NCI-H1436 treated with DMSO at 0.1 percent for 48 hours (cell line): ENCODE results near the gene PTPRG.

Source experiments
- DNase-seq: peaks from one replicate; lab custom pipeline; 2025; lab: John Stamatoyannopoulos, UW

Gene PTPRG

GRCh38 chr3:61899700-61900462, 338.5 kb downstream of the PTPRG start:
- DNase-seq: no peak

DNA sequence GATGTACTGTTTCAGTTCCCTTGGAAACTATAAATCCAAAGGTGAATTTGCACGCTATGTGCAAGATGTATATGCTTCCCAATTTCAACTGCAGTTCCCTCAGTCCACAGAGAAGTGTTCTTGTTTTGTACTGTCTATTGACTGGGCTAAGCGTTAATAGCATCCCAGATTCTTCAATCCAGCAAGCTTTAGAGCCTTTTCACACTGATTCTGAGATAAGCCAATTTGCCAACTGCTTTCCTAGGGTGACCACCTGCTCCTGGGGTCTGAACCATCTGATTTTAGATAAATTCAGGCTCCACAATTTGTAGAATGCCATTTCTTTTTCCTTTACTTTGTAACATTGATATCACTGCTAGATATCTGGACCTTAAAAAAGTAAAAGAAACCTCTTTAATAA, 340.1 kb downstream of the PTPRG start:
- no peak for DNase-seq

DNA sequence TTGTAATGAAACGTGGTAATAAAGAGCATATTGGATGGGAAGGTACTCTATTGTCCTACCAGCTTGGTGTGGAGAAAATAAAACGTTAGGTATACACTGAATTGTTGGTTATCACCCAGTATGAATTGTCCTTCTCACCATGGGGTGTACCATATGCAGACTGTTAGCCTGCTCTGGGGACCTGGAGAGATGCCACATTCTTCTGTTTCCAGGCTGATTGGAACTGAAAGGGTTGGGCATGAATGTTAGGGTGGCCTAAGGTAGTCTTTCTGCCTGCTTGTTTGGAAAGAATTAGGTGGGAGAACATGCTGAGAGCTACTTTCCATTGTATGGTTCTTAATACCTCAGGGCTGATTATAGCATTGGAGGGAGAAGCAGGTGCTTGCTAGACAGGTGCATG, 340.6 kb downstream of the PTPRG start:
- no peak for DNase-seq

DNA sequence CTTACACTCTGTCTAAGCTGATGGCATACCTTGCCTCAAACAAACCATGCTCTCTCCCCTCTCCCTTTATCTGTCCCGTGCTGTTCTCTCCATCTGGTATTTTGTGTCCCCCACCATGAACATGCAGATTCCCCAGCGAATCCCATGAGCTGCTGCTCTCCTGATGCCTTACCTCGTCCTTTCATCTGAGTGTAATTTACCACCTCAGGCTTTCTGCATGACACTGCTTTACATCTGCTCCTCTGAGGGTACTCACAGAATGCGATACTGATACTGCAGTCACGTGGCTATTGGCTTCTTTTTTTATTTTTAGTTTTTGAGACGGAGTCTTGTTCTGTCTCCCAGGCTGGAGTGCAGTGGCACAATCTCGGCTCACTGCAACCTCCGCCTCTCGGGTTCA, 341.7 kb downstream of the PTPRG start:
- DNase-seq: no peak

DNA sequence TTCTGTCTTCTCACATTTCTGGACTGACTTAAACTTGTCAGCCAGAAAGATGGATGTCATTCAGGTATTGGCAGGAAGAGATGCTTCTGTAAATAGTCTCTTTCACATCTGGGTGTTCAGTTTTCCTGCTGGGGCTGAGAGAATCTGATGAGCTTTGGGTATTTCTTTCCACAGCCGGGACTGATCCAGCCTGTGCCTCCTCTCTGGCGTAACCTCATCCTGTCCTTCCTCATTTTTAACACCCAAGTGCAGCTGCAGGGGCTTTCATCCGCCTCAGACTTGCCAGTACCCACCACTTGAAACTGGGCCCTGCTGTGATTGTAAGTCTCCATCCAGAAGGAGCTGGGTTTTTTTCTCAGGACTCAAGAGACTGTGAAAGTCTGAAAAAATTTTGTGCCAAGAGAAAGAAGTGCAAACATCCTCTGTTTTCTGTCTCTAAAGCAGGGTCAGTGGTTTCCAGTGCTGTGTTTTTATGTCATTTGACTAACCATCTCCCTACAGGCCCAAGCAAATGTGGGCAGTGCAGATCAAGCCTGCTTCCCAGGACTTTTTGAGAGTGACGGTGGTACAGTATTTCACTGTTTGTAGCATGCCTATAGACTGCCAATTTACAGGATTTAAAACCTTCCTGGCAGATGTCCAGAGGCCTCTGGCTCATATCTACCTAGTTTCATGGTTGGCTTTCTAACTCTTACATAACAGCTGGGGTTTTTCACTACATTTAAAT, 342.7 kb downstream of the PTPRG start:
- DNase-seq: no peak

DNA sequence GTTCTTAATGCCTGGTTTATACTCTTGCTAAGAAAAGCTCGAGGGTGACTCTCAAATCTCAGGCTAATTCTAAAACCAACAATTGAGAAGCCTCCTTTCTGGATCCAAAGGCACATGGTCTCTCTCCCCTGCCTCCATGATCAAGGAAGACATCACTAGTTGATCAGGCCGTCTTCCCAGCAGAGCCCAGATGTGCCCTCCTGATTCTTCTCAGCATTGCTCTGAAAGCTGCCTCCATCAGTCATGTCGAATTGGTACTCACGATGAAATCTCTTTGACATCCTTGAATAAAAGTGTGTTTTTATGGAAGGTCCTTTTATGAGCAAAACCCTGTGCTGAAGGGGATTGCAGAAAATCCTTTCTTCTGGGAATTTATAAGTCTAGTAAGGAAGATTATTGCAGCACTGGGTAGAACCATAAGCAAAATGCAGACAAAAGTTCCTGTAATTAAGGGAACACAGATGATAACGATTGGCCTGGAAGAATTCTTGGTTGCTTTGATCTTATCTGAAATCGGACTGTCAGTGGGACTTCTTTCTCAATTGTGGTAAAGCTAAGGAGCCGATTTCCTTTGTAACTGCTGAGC, 345.9 kb downstream of the PTPRG start:
- DNase-seq: no peak

- DNase-seq: no peak
Observed at GRCh38 chr3:61908382-61908781, 347.0 kb downstream of the PTPRG start.

DNA sequence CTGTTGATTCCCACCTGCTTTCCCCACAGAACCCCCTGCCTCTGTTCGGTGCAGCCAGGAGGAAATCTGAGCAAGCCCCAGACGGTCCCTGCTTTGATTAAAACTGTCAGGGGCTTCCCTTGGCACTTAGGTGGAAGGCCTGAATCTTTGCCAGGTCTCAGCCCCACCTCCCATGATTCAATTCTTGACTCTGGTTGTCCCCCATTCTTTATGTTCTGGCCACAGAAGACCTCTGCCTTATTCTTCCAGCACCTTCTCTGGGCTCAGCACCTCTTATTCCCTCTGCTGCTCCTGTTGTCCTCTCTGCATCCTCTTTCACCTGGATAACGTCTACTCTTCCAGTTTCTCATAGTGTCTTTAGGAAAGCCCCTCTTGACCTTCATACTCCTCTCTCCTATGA, 349.4 kb downstream of the PTPRG start:
- no peak for DNase-seq

DNA sequence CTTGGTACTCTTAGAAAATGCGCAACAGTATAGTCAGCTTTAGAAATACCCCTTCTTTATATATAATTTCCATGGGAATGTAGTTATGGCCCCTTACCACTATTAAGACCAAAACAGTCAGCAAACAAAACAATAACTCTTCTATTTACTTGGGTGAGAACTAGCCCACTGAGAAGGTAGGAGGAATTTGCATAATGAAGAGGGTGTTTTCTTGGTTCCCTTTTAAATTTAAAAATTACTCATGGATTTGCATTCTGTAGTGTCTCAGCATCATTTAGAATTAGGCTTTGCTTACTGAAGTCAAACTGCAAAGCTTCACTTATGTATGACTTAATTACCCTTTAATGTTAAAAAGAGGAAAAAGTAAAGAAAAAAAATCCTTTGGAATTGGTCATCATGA, 350.8 kb downstream of the PTPRG start:
- DNase-seq: no peak

- no peak for DNase-seq
Observed at GRCh38 chr3:61913701-61914100, 352.3 kb downstream of the PTPRG start.

DNA sequence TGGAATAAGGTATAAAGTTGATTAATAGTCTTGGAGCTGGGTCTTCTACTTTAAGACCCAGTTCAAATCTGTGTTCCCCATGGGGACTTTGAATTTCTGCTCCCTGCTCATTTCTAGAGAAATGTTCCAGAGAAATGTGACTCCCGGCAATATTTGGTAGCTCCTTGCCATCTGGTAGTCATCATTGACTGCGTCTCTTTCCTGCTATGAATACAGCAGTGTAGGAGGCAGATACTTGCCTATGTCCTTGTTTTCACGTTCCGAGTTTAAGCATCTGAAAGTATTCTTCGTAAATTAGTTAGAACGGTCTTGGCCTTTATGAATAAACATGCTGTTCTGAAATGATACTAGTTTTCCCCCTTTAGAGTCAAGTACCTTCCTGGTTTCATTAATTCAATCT, 352.9 kb downstream of the PTPRG start:
- no peak for DNase-seq

GRCh38 chr3:61915296-61915695, 353.9 kb downstream of the PTPRG start:
- DNase-seq: no peak

DNA sequence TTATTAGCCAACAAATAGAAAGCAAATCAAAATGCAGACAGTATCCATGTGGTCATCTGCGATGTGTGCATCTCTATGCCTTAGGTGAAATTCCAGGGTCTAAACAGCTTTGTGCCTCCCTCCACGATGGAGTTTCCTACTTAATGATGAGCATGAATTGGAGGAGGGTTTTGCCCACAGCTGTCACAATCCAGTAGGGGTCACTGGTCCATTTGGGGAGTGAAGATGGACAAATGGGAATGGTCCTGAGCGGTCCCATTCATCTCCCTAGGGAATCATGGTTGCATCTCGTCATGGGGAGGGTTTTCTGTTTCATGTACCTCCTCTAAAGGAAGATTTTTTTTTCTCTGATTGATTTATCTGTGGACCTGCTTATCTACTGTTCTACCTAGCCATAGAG, 358.0 kb downstream of the PTPRG start:
- DNase-seq: no peak

GRCh38 chr3:61922118-61922517, 360.7 kb downstream of the PTPRG start:
- DNase-seq: no peak

DNA sequence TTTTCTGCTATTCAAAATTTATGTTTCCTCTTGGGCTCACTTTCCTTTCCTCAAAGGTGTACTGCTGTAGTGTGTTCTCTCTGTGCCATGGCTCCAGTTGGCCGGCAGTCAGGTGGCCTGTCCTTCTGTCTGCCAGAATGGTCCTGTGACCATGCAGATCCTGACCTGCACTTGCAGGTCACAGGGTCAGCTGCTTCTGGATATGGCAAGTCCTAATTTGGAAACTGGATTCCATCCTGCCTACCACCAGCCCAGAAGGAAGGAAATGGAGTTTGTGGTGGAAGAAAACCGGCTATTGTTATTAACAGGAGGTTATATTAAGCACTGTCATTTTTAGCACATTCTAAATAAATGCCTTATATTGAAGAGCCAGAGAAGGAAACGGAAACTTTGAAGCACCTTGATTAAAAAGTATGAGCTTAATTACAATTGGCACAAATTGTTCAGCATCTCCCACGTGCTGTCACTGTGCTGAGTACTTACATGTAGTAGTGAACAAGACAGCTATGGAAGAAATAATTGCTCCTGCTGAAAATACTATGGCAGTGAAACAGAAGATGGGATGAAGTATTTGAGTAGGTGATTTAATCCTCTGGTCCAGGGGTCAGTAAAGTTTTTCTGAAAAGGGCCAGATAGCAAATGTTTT, 362.8 kb downstream of the PTPRG start:
- DNase-seq: no peak

- no peak for DNase-seq
Observed at GRCh38 chr3:61924991-61925390, 363.6 kb downstream of the PTPRG start.

- DNase-seq: no peak
Observed at GRCh38 chr3:61925721-61926120, 364.4 kb downstream of the PTPRG start.

DNA sequence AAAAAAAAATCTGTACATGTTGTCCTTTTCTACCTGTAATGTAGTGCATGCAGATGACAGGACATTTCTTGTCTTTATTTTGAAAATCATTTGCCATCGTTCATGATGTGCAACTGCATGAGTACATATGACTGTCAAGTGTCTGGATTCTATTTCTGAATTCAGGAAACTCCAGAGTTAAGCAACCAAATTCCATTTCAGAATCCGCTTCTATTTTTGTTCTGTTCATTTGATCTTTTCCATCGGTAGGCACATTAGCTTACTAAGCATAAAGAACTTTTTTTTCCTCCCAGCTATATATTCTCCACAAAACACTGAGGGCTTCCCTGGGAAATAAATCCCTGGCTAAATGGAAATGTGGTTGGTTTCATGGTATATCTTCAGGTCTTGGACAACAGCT, 365.6 kb downstream of the PTPRG start:
- no peak for DNase-seq

DNA sequence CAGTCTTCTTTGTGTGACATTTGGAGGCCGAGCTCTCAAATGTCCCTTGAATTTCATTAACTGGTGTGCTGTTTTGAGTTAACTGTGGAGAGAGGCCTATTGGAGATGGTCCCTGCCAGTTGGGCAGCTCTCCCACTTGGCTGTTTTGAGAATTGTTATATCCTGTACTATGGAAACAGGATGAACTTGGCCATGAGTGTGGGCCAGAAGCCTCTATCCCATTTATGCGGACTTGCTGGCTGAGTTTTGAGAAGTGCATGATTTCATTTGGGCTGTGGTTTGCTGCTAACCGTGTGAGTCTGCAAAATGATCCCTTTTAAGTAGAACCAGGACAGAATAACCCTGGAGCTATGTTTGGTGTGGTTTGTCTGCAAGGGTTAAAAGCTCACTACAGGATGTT, 366.0 kb downstream of the PTPRG start:
- no peak for DNase-seq

DNA sequence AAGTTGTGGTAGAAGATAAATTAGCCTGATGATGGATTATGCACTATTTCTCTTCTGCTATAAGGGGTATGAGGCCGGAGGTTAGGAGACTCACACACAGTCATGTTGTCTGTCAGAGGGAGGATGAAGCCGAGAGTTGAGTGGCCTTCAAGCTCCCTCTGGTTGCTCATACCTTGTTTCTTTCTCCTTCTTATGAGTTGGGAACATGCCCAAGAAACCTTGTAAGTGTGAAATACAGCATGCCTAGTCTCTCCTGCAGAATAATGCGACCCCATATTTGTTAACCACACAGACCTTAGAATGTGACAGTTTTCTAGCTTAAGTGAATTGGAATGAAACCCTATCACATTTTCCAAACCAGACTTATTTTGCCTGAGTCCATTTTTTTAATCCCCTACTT, 366.7 kb downstream of the PTPRG start:
- no peak for DNase-seq

- no peak for DNase-seq
Observed at GRCh38 chr3:61928776-61929314, 367.5 kb downstream of the PTPRG start.

DNA sequence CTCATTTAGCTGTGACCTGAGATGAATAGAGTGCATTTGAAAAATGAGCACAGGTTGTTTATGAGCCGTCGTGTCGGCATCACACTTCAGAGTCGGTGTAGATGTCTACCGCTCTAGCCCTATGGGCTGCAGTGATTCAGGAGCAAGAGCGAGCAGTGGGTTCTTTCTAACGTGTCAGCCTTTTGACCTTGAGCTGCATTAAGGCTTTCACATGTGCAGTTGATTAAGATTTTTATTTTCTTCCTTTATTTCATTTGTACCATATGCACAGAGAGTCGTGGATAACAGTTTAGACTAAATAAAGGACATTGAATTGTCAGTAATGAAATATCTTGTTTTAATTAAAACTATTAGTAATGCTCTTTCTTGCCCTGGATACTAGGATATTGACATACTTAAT, 368.2 kb downstream of the PTPRG start:
- DNase-seq: no peak

DNA sequence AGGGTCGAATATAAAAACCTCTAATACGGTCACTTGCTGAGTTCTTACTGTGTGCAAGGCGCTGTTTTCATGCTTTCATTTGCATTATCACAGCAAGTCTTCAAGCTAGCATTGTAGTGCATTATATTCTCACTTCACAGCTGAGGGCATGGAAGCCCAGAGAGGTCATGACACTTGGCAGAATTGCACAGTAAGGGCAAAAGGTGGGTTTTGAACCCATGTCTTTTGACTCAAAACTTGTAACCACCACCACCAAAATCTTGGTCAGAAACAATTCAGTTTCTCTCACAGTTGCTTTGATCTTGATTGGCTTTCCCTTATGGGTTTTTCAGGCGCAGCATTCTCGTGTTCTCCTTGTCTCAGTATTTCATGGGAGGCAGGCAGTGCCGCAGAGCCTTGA, 371.1 kb downstream of the PTPRG start:
- DNase-seq: no peak
